ENCODE measurements around the gene PSMD9. TPM values are rescaled to one million over a fixed set of nuclear protein-coding genes. Genes with fewer than 3 reads are reported as not detected.
A peak's percentile ranks its signal among the peaks of the same experiment; 100 is the strongest.

Gene PSMD9
- total RNA-seq, 1 experiment from 2014 or later = 150 TPM

DNA sequence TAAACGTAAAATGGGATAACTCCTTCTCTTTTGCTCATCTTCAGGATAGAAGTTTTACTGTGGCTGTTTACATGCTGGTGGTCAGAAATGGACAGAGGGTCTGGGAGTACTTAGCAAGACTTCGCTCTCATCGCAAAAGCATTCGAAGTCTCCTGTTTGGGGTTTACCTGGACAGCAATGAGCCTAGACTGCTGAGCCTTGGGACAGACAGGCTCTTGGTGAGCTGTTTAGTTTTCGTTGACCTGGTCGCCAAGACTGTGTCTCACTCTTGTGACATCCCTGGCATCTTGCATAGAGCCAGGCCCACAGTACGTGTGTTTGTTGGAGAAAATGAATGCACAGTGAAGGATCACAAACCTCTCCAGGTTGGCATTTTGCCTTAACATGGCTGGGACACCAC is 72.0 kb downstream of the PSMD9 start:
- H3K4me3 ChIP-seq = no peak overlapping the region
- H3K9me3 ChIP-seq (replicated peaks) = no peaks in the 10 kb centered on the region
- H3K27me3 ChIP-seq (replicated peaks) = no peaks in the 10 kb centered on the region
- peaks cover 29% of the 10 kb centered on the region for H3K36me3 ChIP-seq
- H3K27ac ChIP-seq = no peak overlapping the region
- peaks cover 21% of the 10 kb centered on the region for H3K4me1 ChIP-seq (replicated peaks)
- DNase-seq (ENCODE audit: low read depth in 1 of 2, low spot score in 2 of 2) = no peak

DNA sequence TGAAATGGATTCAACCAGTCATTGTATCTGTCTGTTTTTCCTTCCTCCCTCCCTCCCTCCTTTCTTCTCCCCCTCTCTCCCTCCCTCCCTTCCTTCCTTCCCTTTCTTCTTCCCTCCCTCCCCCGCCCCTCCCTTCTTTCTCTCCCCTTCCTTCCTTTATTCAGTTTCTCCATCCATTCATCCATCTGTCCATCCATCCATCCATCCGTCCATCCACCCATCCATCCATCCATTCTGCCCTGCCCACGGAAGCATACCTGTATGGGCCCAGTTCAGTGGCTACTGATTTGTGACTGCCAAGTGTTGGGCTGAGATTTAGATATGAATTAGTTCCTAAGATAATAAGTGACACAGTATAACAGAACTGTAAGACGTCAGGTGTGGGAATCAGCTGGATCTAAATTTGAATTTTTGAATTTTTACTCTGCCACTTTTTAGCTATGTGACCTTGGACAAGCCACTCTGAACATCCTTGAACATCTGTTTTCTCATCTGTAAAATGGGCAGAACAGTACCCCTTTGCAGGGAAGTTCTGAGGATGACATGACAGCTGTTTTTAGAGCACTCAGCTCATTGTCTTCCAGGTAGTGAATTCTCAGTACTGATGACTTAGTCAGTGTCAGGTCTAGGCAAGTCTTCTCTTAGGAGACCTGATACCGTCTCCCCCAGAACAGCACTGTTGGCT is 72.7 kb downstream of the PSMD9 start:
- H3K27ac ChIP-seq = no peak overlapping the region
- H3K36me3 ChIP-seq = peaks cover 29% of the 10 kb centered on the region
- DNase-seq (ENCODE audit: low read depth in 1 of 2, low spot score in 2 of 2) = no peak
- no peaks in the 10 kb centered on the region for H3K9me3 ChIP-seq (replicated peaks)
- H3K4me1 ChIP-seq (replicated peaks) = peaks cover 21% of the 10 kb centered on the region
- H3K27me3 ChIP-seq (replicated peaks) = no peaks in the 10 kb centered on the region
- no peak overlapping the region for H3K4me3 ChIP-seq

DNA sequence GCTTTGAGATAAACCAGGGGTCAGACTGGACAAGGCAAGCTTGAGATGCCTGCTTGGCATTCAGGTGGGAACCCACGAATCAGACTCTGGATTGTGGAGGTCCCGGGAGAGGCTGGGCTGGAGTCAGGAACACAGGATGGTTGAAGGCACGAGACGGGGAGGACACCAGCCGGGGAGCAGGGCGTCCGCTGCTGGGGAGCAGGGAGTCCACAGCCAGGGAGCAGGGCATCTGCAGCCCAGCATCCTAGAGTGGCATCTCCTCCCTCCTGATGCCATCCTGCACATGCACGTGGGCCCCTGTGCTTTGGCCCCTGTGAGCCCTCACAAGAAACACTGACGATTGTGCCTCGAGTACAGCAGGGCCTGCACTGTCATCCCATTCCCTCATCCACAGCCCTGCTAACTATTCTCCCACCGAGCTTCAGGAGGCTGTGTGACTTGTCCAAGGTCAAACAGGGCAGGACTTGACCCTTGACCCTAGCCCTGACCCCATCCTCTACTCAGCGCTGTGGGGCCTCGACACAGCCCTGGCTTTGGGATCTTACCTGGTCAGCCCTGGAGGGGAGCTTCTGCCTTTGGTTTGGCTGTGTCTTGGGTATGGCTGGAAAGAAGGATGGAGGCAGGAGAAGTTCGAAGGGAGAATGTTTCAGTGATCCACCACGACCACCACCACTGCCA is 74.9 kb downstream of the PSMD9 start:
- Histone ChIP-seq H3K27ac (no peak overlapping the region), H3K9me3 (replicated peaks) (no peaks in the 10 kb centered on the region), H3K4me1 (replicated peaks) (peaks cover 13% of the 10 kb centered on the region), H3K36me3 (peaks cover 32% of the 10 kb centered on the region), H3K27me3 (replicated peaks) (no peaks in the 10 kb centered on the region), H3K4me3 (no peak overlapping the region)
- DNase-seq (ENCODE audit: low read depth in 1 of 2, low spot score in 2 of 2) = no peak

DNA sequence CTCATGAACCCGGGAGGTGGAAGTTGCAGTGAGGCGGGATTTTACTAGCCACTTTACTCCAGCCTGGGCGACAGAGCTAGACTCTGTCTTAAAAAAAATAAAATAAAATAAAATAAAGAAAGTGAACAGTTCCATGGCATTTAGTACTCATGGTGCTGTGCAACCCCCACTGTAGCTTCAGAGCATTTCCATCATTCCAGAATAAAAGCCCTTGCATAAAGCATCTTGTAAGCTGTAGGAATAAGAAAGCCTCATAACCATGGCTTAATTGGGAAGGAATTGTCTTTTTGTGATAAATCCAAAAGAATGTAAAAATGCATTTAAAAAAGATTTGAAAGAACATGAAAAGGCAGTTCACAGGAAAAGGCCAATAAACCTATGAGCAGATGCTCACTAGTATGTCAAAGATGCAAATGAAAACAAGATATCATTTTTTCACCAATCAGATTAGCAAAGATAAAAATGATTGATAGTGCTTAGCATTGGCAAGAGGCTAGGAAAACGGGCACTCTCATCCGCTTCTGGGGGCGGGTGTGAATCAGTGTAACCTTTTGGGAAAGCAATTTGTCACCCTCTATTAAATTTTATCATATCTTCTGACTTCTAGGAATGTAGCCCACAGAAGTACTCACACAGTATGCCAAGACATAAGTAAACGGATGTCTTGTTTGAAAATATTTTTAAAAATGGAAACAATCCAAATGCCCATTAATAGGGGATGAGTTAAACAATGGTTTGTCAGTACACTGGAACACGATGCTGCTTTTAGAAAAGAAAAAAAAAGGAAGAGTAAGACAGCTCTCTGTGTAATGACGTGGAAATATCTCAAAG is 76.4 kb downstream of the PSMD9 start:
- no peaks in the 10 kb centered on the region for H3K9me3 ChIP-seq (replicated peaks)
- no peak overlapping the region for H3K27ac ChIP-seq
- DNase-seq (ENCODE audit: low read depth in 1 of 2, low spot score in 2 of 2) = peak in 1 of 2 experiments; percentile 6
- H3K36me3 ChIP-seq = peaks cover 34% of the 10 kb centered on the region
- H3K27me3 ChIP-seq (replicated peaks) = no peaks in the 10 kb centered on the region
- 0 out of 2 replicates have a peak, but pooled peaks cover 4% of the 10 kb centered on the region for H3K4me1 ChIP-seq (replicated peaks)
- no peak overlapping the region for H3K4me3 ChIP-seq

DNA sequence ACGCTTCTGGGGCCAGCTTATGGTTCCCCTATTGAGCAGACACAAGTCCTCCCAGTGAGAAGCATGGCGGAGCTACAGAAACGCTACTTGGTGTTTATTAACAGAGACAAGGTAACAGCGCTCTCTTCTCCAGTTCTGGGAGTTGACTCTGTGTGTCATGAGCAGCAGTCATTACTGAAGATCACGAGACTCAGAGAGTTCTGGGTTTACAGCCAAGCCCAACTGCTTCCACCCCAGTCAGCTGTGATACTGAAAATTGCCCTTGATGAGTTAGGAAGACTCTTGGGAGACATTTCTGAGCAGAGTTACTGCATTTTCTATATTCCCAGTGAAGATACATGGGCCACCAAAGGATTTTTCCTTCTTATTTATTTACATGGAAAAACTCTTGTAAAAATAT is 78.4 kb downstream of the PSMD9 start:
- DNase-seq (ENCODE audit: low read depth in 1 of 2, low spot score in 2 of 2) = no peak
- H3K27me3 ChIP-seq (replicated peaks) = no peaks in the 10 kb centered on the region
- H3K4me1 ChIP-seq (replicated peaks) = 0 out of 2 replicates have a peak, but pooled peaks cover 4% of the 10 kb centered on the region
- H3K27ac ChIP-seq = no peak overlapping the region
- H3K36me3 ChIP-seq = peaks cover 21% of the 10 kb centered on the region
- no peaks in the 10 kb centered on the region for H3K9me3 ChIP-seq (replicated peaks)
- H3K4me3 ChIP-seq = no peak overlapping the region

Other genes with a start within 250 kb of the PSMD9 start
- 0.72 TPM in 1 of 2 replicates, not detected in the other for gene MORN3, start 219.1 kb upstream of the PSMD9 start, total RNA-seq (2014; rRNA removed; shearing (Covaris generic))
- 6.5 and 14.0 TPM in 2 replicates for gene TMEM120B, start 176.0 kb upstream of the PSMD9 start, total RNA-seq (2014; rRNA removed; shearing (Covaris generic))
- 1.6 and 4.0 TPM in 2 replicates for gene RHOF, start 95.1 kb upstream of the PSMD9 start, total RNA-seq (2014; rRNA removed; shearing (Covaris generic))
- 1.3 and 1.7 TPM in 2 replicates for gene SETD1B, start 84.8 kb upstream of the PSMD9 start, total RNA-seq (2014; rRNA removed; shearing (Covaris generic))
- gene HPD, start 29.9 kb upstream of the PSMD9 start, total RNA-seq (2014; rRNA removed; shearing (Covaris generic)) = 0.11 TPM in 1 of 2 replicates, not detected in the other
- 10.2 and 13.8 TPM in 2 replicates for gene CFAP251, start 29.8 kb downstream of the PSMD9 start, total RNA-seq (2014; rRNA removed; shearing (Covaris generic))
- 1.5 and 6.4 TPM in 2 replicates for gene BCL7A, start 133.1 kb downstream of the PSMD9 start, total RNA-seq (2014; rRNA removed; shearing (Covaris generic))
- gene MLXIP, start 190.0 kb downstream of the PSMD9 start, total RNA-seq (2014; rRNA removed; shearing (Covaris generic)) = 11.1 and 13.5 TPM in 2 replicates

All from SJSA1 (cell line).